RWPE2 (cell line): ENCODE results near the gene NCOA7.
"Not testable (repeated sequence)": the region's sequence is repeated elsewhere in the genome, so short reads cannot be mapped to it uniquely, and the experiment has no call there.

Source experiments
- ATAC-seq: fragments of 200-7000 bp; cut with Tn5 transposase; 3 replicates; pipeline ENCODE4 v1.9.1; 2021; ENCODE audit warnings: low read depth
- DNase-seq: peaks from one replicate; pipeline ENCODE4 v3.0.0-alpha.2; 2020; ENCODE audit warnings: low spot score
- H3K27ac ChIP-seq: fragments of 450-650 bp; 2 replicates; pipeline ENCODE4 v1.5.1; 2017; ENCODE audit warnings: mild to moderate bottlenecking; ENCODE audit not compliant: poor library complexity, severe bottlenecking
- H3K27me3 ChIP-seq: fragments of 250-450 bp; sonication (Bioruptor Pico); 2 replicates; pipeline ENCODE4 v1.5.1; 2021; ENCODE audit warnings: mild to moderate bottlenecking, moderate library complexity; ENCODE audit not compliant: insufficient read depth, poor library complexity, severe bottlenecking
- H3K36me3 ChIP-seq: fragments of 250-450 bp; sonication (Bioruptor Pico); 2 replicates; pipeline ENCODE4 v1.5.1; 2020; ENCODE audit warnings: low read depth, mild to moderate bottlenecking, moderate library complexity
- H3K4me1 ChIP-seq: fragments of 250-450 bp; sonication (Bioruptor Pico); 2 replicates; pipeline ENCODE4 v1.5.1; 2021; ENCODE audit warnings: mild to moderate bottlenecking, moderate library complexity; ENCODE audit not compliant: insufficient read depth, poor library complexity, severe bottlenecking
- H3K4me3 ChIP-seq: fragments of 250-450 bp; sonication (Bioruptor Pico); 2 replicates; pipeline ENCODE4 v1.5.1; 2021; ENCODE audit warnings: mild to moderate bottlenecking, moderate library complexity; ENCODE audit not compliant: severe bottlenecking
- H3K9me3 ChIP-seq: fragments of 250-450 bp; sonication (Bioruptor Pico); 2 replicates; pipeline ENCODE4 v1.5.1; 2021; ENCODE audit warnings: mild to moderate bottlenecking, moderate library complexity; ENCODE audit not compliant: severe bottlenecking
- TF ChIP-seq, protein P1 (sequence below): fragments of 450-650 bp; IDR thresholded peaks from one replicate; pipeline ENCODE4 v1.5.1; 2017; ENCODE audit warnings: mild to moderate bottlenecking, moderate library complexity; ENCODE audit not compliant: poor library complexity, severe bottlenecking

Gene NCOA7

DNA sequence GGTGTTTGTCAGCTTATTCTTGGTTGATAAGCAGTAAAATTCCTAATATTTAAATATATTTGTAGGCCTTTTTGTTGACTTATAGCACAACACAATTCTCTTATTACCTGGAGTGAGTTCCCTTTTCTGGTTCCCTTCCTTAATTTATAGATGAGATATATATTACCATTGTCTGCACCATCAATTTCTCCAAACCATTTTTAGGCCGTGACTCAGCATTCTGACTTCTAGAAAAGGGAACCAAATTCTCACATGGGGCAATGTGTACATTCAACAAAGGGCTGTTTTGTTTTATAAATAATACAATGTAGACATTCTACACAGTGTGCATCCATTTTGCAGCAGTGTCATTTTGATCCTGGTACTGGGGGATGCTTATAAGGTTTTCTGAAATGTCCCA, 52.8 kb downstream of the NCOA7 start:
- no peak overlapping the region for H3K27ac ChIP-seq
- TF ChIP-seq, protein P1, sequence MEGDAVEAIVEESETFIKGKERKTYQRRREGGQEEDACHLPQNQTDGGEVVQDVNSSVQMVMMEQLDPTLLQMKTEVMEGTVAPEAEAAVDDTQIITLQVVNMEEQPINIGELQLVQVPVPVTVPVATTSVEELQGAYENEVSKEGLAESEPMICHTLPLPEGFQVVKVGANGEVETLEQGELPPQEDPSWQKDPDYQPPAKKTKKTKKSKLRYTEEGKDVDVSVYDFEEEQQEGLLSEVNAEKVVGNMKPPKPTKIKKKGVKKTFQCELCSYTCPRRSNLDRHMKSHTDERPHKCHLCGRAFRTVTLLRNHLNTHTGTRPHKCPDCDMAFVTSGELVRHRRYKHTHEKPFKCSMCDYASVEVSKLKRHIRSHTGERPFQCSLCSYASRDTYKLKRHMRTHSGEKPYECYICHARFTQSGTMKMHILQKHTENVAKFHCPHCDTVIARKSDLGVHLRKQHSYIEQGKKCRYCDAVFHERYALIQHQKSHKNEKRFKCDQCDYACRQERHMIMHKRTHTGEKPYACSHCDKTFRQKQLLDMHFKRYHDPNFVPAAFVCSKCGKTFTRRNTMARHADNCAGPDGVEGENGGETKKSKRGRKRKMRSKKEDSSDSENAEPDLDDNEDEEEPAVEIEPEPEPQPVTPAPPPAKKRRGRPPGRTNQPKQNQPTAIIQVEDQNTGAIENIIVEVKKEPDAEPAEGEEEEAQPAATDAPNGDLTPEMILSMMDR, result no peak
- DNase-seq (no peak), ATAC-seq (no peak)
- H3K27me3 ChIP-seq, result no peaks in the 10 kb centered on the region
- no peaks in the 10 kb centered on the region for H3K4me1 ChIP-seq
- no peaks in the 10 kb centered on the region for H3K9me3 ChIP-seq
- no peaks in the 10 kb centered on the region for H3K36me3 ChIP-seq
- no peak overlapping the region for H3K4me3 ChIP-seq

GRCh38 chr6:125844989-125845388, 54.2 kb downstream of the NCOA7 start:
- Histone ChIP-seq H3K4me1 (no peaks in the 10 kb centered on the region), H3K27me3 (no peaks in the 10 kb centered on the region), H3K36me3 (no peaks in the 10 kb centered on the region), H3K27ac (no peak overlapping the region), H3K9me3 (no peaks in the 10 kb centered on the region), H3K4me3 (no peak overlapping the region)
- DNase-seq (no peak), ATAC-seq (no peak)
- TF ChIP-seq, protein P1, result no peak

GRCh38 chr6:125846292-125847024, 55.7 kb downstream of the NCOA7 start:
- Histone ChIP-seq H3K4me3 (no peak overlapping the region), H3K9me3 (no peaks in the 10 kb centered on the region), H3K36me3 (no peaks in the 10 kb centered on the region), H3K27me3 (no peaks in the 10 kb centered on the region), H3K4me1 (no peaks in the 10 kb centered on the region), H3K27ac (no peak overlapping the region)
- TF ChIP-seq, protein P1, result no peak
- DNase-seq (no peak), ATAC-seq (no peak)

DNA sequence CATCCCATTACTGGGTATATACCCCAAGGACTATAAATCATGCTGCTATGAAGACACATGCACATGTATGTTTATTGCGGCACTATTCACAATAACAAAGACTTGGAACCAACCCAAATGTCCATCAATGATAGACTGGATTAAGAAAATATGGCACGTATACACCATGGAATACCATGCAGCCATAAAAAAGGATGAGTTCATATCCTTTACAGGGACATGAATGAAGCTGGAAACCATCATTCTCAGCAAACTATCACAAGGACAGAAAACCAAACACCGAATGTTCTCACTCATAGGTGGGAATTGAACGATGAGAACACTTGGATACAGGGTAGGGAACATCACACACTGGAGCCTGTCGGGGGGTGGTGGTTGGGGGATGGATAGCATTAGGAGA, 57.5 kb downstream of the NCOA7 start:
- not testable (repeated sequence) for H3K27ac ChIP-seq, H3K4me1 ChIP-seq, H3K27me3 ChIP-seq, H3K9me3 ChIP-seq, H3K36me3 ChIP-seq, H3K4me3 ChIP-seq, ATAC-seq, DNase-seq

DNA sequence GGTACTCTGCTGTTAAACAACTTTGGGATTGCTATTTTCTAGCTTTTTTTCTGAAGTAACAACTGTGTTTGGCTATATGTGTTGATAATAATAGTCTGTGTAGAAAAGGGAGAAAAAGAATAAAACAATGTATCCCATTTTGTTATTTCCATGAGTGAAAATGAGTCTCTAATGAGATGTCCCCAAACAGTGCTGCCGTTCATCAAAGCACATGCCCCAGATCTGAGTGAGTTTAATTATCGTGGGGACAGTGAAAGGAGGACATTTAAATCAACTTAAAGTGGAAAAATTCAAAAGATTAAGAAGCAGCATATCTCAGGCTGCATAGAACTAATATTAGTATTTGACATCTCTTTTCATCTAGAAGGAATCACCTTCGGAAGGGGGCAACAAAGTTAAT, 59.6 kb downstream of the NCOA7 start:
- ATAC-seq (no peak), DNase-seq (no peak)
- Histone ChIP-seq H3K27ac (no peak overlapping the region), H3K4me3 (no peak overlapping the region), H3K27me3 (no peaks in the 10 kb centered on the region), H3K9me3 (no peaks in the 10 kb centered on the region), H3K36me3 (no peaks in the 10 kb centered on the region), H3K4me1 (peaks cover 7% of the 10 kb centered on the region)
- TF ChIP-seq, protein P1, result no peak
